ENCODE data around the gene AGBL1. TPM values are rescaled to one million over a fixed set of nuclear protein-coding genes. Genes with fewer than 3 reads are reported as not detected.
"Not testable (repeated sequence)": the region's sequence is repeated elsewhere in the genome, so short reads cannot be mapped to it uniquely, and the experiment has no call there.

The AGBL1 gene
- total RNA-seq, 1 donor from 2014 or later = not detected

DNA sequence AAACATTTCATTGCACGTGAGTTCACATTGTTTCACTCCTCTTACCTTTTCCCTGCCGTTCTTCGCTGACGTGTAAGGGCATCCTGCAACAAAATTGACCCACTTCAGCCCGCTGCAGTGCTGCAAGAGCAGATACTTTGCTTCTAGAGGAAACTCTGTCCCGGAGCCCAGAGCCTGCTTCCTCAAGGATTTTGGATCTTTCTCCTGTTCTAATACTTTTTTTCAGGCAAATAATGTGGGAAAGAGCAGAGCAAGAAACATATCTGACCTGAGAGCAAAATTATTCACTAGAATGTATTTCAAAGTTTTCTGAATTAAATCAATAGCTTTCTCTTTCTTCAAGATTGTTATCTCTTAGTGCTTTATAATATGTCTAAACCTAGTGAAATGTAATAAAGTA lies 303.9 kb downstream of the AGBL1 start:
- ATAC-seq (no peak), DNase-seq (ENCODE audit: low spot score) (no peak)

DNA sequence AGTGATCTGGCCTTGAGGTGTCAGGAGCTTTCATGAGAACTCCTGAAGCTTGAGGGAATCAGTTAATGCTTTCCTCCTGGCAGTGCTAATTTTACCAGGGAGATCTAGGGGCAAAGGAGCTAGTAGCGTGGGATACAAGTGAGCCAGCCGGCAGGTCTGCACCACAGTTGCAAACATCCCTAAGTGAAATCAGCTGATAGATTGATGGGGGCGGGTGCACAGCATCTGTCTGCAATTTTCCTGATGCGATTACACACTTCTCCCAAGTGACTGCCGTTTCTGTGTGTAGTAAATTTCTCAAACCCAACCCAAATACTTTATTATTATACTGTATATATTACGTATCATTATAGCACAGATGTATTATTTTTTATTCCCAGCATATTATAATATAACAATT lies 304.5 kb downstream of the AGBL1 start:
- DNase-seq (ENCODE audit: low spot score) (no peak), ATAC-seq (no peak)

- DNase-seq (ENCODE audit: low spot score) (no peak), ATAC-seq (no peak)
Measured at GRCh38 chr15:86392296-86392695, 312.6 kb downstream of the AGBL1 start.

GRCh38 chr15:86392874-86393273 lies 313.2 kb downstream of the AGBL1 start:
- no peak for ATAC-seq
- no peak for DNase-seq (ENCODE audit: low spot score)

DNA sequence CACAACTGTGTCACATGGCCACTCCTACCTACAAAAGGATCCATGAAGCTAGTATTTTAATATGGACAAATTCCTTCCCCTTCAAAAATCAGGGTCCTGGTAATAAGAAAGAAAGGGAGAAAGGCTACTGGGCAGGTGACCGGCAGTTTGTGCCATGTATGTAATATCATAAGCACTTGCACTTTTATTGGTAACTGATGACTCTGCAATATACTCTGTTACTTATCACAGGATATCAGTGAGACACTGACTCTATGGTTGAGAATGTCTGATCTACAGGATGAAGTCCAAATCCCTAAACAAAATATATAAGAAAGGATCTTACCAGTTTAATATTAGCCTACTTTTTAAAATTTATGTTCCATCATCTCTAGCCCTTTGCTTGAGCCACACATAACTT lies 315.2 kb downstream of the AGBL1 start:
- ATAC-seq = no peak
- DNase-seq (ENCODE audit: low spot score) = no peak

DNA sequence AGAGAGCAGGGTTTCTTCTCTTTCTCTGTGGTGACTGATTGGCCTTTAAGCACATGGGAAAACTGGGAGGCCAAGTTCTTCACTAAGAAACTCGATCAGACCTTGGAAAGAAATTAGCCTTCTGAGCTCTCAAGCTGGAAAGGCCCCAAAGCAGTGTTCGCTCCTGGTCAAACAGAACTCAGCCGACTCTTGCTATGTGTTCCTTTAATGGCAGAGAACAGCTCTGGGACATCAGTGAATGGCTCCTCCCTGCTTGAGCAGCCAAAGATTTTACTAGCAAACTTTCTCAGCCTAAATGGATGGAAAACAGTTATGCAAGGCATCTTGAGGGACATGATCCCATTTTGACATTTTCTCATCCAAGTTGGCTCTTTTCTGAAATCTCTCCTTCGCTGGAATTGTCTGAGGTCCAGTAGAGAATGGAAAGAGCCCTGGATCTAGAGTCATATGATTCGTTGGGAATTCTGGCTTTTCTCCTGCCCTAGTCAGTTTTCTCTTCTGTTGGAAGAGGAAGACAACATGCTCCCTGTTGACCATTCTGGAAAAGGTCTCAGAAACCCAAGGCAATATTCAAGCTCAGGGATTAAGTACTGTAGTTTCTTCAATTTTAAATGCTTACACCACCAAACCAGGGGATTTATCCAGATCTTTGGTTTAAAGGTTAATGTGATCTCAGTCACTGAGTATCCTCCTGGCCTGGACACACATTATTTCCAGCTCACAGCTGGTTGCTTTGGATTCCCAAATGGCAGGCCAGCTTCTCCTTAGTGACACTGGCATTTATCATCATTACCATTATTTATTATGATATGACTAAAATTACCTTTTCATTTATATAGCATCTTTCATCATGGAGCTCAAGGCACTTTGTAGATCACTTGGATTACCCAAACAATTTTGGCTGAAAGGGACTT lies 319.6 kb downstream of the AGBL1 start:
- no peak for ATAC-seq
- no peak for DNase-seq (ENCODE audit: low spot score)

GRCh38 chr15:86403221-86403620 lies 323.6 kb downstream of the AGBL1 start:
- DNase-seq (ENCODE audit: low spot score) = no peak
- no peak for ATAC-seq

- DNase-seq (ENCODE audit: low spot score) = no peak
- no peak for ATAC-seq
Measured at GRCh38 chr15:86403914-86404583, 324.4 kb downstream of the AGBL1 start.

- DNase-seq (ENCODE audit: low spot score) = no peak
- no peak for ATAC-seq
Measured at GRCh38 chr15:86408261-86408660, 328.6 kb downstream of the AGBL1 start.

DNA sequence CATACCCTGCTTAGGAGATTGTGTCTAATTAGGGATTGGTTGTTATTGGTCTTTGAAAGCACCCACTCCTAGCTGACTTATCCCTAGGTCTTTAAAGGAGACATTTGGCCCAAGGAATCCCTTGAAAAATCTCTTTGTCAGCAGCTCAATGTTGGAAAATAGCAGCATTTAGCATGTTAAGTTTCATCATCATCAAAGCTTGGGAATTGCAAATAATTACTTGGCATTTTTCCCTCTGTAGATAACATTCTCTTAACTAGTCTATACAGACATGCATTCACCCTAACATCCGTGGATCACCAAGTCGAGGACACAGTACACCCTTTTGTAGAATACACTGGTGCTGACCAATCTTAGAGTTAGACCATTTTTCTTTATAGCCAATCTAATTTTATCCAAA lies 332.2 kb downstream of the AGBL1 start:
- no peak for ATAC-seq
- no peak for DNase-seq (ENCODE audit: low spot score)

- DNase-seq (ENCODE audit: low spot score) (no peak), ATAC-seq (no peak)
Measured at GRCh38 chr15:86413191-86413590, 333.5 kb downstream of the AGBL1 start.

DNA sequence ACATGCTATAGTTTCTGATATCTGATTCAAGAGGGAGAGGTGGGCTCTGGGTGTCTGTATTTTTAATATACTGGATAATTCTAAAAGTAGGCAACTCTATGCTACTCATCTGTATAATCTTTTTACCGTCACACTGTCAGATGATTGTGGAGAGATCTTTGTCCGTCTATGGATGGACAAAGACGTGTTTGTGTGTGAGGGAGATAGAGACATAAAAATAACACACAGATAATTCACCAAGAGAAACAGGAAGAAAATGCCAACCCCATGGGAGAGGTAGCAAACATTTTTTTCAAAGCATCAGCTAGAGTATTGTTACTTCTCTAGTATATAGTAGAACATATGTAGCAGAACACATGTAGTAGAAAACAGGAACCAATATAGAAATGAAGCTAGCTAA lies 346.1 kb downstream of the AGBL1 start:
- ATAC-seq = no peak
- DNase-seq (ENCODE audit: low spot score) = no peak

DNA sequence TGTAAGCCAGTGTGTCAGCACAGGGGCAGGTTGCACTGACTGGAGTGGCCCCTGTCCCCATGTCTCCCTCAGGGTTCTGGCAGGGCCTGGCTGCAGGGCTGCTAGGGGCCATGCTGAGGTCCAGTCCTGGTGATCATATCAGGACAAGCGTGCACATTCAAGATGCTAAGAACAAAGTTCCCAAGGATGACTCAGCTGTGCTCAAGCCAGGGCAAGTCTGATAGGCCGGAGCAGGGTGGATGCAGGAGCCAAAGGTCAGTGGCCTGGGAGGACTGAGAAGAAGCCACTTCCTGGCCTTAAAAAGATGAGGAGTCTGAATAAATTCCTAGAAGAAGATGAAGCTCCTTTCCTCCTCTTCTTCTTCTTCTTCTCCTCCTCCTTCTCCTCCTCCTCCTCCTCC lies 353.2 kb downstream of the AGBL1 start:
- ATAC-seq = no peak

DNA sequence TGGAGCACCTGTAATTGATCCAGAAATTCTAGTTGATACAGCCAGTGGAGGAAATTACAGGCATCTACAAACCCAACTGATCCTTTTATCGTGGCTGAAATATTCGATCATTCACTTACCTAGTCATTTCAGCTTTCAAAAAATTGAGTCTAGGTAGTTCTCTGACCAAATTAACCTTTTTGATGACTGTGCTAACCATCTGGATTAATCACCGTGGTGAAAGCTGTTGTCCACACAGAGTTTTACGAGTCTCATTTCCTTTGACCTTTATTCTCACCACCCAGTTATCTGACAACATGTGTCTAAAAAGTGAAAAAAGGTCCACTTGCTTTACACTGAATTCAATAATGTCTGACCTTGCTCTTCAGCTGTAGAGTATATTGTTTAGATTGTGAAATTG lies 354.3 kb downstream of the AGBL1 start:
- no peak for DNase-seq (ENCODE audit: low spot score)
- no peak for ATAC-seq

More for the DNA sequence above, 353.2 kb downstream of the AGBL1 start:
- no peak for DNase-seq (ENCODE audit: low spot score)

- ATAC-seq (no peak), DNase-seq (ENCODE audit: low spot score) (no peak)
Measured at GRCh38 chr15:86439614-86440013, 359.9 kb downstream of the AGBL1 start.

GRCh38 chr15:86444527-86444926 lies 364.9 kb downstream of the AGBL1 start:
- DNase-seq (ENCODE audit: low spot score) (no peak), ATAC-seq (no peak)

DNA sequence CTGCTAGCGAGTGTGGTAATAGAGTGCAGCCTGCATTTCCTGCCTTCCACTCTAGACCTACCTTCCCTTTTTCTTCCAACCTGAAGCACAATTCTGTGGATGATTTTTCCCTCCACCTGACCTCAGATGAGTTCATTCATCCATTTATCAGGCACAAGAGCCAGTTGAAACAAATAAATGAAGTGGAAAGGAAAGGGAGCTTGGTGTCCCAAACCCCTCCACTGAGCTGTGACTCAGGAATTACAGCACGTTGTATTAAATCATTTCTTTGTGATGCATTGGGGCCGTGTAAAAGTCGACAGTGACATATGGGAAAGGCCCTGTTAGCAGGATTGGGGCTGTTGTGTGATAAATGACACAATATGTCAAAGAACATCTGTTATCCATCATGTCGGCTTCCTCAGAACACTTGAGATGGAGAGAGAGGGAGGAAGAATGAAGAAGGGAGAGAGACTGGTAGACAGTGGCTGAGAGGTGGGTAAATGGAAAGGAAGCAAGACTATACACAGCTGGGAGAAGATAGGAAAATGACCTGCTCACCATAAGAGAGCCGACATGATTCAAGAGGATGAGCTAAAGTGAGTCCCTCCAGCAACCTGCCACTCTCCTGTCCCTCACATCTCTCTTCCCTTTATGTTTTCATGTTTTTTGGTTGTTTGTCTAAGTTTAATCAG lies 366.0 kb downstream of the AGBL1 start:
- ATAC-seq (no peak), DNase-seq (ENCODE audit: low spot score) (no peak)

- DNase-seq (ENCODE audit: low spot score) = no peak
- ATAC-seq = no peak
Measured at GRCh38 chr15:86446253-86446640, 366.6 kb downstream of the AGBL1 start.

DNA sequence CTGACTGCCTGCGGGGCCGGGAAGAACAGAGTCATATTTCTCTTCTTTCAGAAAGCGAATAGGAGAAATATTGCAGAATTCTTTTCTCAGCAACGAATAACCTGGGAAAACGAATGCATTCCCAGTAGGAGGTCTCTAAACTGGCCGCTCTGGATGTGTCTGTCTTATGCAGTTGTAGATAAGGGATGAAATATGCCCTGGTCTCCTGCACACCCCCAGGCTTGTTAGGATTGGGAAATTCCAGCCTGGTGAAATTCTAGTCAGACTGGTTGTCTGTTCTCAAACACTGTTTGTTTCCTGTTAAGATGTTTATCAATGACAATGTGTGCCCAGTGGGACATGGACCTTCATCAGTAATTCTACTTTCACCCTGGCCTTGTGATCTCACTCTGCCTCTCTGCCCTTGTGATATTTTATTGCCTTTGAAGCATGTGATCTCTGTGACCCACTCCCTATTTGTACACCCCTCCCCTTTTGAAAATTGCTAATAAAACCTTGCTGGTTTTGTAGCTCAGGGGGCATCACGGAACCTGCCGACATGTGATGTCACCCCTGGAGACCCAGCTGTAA lies 385.9 kb downstream of the AGBL1 start:
- DNase-seq (ENCODE audit: low spot score); ATAC-seq: not testable (repeated sequence)

- ATAC-seq (no peak), DNase-seq (ENCODE audit: low spot score) (no peak)
Measured at GRCh38 chr15:86481720-86482119, 402.0 kb downstream of the AGBL1 start.

DNA sequence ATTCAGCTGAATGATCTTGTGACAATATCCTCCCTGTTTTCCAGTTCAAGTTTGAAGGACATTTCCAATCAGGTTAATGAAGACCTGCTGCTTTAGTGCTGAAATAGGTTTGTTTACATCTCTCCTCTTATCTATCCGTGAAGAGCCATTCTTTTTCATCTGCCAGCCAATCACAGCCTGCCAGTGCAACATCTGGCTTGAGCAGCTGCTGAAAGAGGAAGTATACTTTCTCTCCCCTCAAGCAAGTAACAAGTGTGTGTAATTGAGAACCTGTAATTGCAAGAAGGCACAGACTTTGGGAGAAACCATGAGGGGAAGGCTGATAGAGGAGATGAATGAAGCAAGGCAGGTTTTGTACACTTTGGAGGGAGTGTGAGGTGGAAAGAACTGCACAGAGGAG lies 404.3 kb downstream of the AGBL1 start:
- no peak for ATAC-seq
- DNase-seq (ENCODE audit: low spot score) = no peak
